ENCODE measurements around the gene CST9.

CST9 gene

GRCh38 chr20:23605867-23606651, at the start of gene CST9:
Gene CST9 (minus strand): TSS chr20:23605917. CDS start chr20:23605864, 53 bp downstream.
- DNase-seq: no peak

- no peak for DNase-seq
Measured at GRCh38 chr20:23654717-23655116, 49.0 kb upstream of the CST9 start.

- no peak for DNase-seq
Measured at GRCh38 chr20:23654000-23654399, 48.3 kb upstream of the CST9 start.

- DNase-seq: no peak
Measured at GRCh38 chr20:23653400-23653938, 47.8 kb upstream of the CST9 start.

GRCh38 chr20:23652926-23653325, 47.2 kb upstream of the CST9 start:
- no peak for DNase-seq

GRCh38 chr20:23652371-23652770, 46.7 kb upstream of the CST9 start:
- no peak for DNase-seq

GRCh38 chr20:23651117-23651516, 45.4 kb upstream of the CST9 start:
- DNase-seq: no peak

GRCh38 chr20:23649830-23650417, 44.2 kb upstream of the CST9 start:
- DNase-seq: no peak

- no peak for DNase-seq
Measured at GRCh38 chr20:23649242-23649641, 43.5 kb upstream of the CST9 start.

GRCh38 chr20:23647346-23647745, 41.6 kb upstream of the CST9 start:
- DNase-seq: no peak

- no peak for DNase-seq
Measured at GRCh38 chr20:23646106-23646873, 40.6 kb upstream of the CST9 start.

GRCh38 chr20:23645575-23645974, 39.9 kb upstream of the CST9 start:
- no peak for DNase-seq

GRCh38 chr20:23644164-23644563, 38.4 kb upstream of the CST9 start:
- DNase-seq: no peak

- DNase-seq: no peak
Measured at GRCh38 chr20:23643659-23644058, 37.9 kb upstream of the CST9 start.

GRCh38 chr20:23641936-23642751, 36.4 kb upstream of the CST9 start:
- no peak for DNase-seq

GRCh38 chr20:23640671-23641667, 35.3 kb upstream of the CST9 start:
- DNase-seq: no peak

- DNase-seq: no peak
Measured at GRCh38 chr20:23640018-23640601, 34.4 kb upstream of the CST9 start.

GRCh38 chr20:23639490-23639958, 33.8 kb upstream of the CST9 start:
- DNase-seq: no peak

- DNase-seq: no peak
Measured at GRCh38 chr20:23638309-23638708, 32.6 kb upstream of the CST9 start.

- DNase-seq: no peak
Measured at GRCh38 chr20:23637282-23638221, 31.8 kb upstream of the CST9 start, which contains the start of gene CST3. Gene CST3 (minus strand): TSS chr20:23637955. CDS start chr20:23637862, 93 bp downstream.

All from cortex of kidney (tissue), 1 donor.